Activated CD4-positive, alpha-beta T cell treated with anti-CD3 and anti-CD28 coated beads for 4 hours (primary cell): ENCODE measurements around the gene ALDH1L2.

ENCODE experiments used
- DNase-seq, 2 donors: peaks; one replicate each; pipeline ENCODE4 v3.0.0-alpha.2; 2020

Gene ALDH1L2

DNA sequence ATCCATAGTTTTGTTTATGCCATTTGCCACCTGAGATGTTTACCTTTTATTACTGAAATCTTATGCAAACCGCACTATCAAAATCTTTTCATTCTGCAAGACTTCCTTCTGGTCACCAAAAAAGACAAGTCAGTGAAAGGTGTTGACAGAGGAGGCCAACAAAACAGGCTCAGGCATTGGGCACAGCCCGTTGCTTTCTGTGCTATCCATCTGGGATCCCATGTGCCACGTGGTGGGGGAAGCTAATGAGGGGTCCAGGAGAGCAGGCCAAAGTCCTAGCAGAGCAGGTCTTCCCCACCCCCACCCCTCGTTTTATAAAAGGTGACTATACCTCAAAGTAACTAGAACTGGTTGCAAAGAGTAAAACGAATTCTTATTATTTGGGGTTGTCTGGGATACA, 1.2 kb downstream of the ALDH1L2 start:
- DNase-seq: no peak

DNA sequence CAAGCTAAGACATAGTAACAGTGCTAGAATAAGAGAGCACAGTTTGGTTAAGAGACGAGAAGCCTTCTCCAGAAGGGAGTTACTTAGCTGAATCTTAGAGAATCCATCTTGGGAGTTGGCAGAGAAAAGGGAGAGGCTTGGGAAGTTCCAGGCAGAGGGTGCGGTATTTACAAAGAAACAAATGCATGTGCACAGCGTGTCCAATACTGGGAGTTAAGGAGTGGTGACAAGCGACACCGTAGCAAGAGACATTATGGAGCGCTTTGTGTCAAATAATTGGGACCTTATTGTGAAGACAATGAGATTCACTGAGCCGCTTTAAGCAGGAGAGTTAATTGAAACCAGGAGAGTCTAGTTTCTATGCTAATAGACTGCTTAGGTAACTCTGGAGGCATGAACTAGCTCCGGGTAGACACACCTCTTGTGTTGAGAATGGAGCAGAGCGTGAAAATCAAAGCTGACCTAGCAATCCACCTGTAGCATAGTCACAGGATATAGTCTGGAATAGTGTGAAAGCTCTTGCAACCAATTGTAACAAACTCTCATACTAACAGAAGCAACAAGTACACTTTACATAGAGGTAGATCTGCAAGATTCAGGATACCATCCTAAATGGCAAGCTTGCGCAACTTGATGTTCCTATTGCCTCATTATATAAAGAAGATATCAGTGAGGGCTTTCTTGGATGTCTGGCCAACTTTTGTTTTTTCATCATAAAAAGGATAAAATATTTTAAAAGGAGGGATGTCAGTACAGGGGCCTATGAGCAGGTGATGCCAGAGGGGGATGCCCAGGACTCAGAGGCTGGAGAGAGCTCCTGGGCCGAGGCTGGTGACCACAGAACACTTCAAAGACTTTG, 5.3 kb downstream of the ALDH1L2 start:
- DNase-seq: no peak

DNA sequence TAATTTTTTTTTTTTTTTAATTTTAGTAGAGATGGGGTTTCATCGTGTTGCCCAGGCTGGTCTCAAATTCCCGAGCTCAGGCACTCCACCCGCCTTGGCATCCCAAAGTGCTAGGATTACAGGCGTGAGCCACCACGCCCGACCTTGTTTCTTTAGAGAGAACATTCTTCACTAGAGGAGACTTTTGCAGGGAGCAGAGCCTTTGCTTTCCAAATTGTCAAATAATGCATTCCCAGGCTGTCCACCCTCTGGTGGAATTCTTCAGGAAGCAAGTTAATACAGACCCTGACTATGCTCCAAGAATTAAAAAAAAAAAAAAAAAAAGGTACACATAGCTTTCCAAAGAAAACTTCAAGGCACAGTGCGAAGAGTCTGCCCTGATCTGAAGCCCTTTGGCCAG, 6.8 kb downstream of the ALDH1L2 start:
- no peak for DNase-seq

DNA sequence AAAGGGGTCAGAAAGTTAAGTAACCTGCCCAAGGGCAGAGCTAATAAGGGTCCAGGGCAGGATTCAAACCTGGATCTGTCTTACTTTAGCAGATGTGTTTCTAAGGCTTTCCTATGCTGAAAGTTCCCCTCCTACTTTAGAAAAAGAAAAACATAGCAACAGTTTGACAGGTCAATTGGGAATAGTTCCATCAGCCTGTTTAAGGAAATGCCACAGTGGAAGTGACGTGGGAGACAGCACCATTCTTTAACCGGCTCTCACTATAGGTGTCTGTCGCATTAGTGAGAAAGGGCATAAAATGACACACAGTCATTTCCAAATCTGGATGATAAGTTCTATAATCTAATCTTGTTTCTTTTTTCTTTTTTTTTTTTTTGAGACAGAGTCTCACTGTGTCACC, 7.3 kb downstream of the ALDH1L2 start:
- DNase-seq: no peak

DNA sequence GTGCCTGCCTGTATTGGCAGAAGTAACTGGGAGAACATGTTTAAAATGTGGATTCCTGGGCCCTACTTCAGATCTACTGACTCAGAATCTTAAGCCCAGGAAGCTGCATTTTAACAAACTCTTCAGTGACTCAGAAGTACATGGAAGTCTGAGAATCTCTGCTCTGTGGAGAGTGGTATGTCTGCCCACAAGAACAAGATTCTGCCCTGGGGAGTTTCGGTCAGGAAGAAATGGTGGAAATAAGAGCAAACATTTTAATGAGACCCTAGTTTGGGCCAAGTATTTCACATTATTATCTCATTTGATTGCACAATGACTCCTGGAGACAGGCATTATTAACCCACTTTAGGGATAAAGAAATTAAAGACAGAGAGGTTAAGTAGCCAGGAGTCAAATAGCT, 8.2 kb downstream of the ALDH1L2 start:
- DNase-seq: no peak

DNA sequence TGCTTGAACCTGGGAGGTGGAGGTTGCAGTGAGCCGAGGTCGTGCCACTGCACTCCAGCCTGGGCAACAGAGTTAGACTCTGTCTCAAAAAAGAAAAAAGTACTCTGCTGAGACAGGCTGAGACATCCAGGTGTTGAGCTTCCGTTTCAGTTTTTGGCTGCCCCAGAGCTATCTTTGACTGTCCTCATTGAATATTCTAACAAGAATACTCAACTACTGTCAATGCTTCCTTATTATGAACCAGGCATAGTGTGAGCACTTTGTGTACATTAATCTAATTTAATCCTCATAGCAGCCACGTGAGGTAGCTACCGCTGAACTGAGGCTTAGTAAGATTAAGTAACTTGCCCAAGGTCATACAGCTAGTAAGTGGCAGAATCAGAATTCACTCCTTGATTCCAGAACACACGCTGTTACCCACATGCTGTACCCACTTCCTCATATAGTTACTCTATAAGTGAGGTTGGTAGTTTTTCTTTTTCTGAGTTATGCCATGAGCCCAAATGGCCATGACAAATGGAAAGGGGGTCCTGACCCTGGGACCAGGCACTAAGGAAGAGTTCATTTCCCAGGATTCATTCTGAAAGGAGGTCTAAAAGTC, 11.3 kb downstream of the ALDH1L2 start:
- no peak for DNase-seq

DNA sequence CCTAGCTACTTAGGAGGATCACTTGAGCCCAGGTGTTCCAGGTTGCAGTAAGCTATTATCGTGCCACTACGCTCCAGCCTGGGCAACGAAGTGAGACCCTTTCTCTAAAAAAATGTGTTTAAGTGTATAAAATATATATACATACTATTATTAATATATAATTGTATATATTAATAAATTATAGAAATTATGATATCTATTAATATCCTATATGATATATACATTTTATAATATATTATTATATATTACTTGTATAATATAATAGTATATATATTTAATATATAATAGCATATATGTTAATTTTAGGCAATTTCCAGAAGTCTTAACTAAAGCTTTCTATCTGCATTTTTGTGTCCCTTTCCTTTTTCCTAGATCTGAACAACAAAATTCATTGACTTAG, 12.3 kb downstream of the ALDH1L2 start:
- no peak for DNase-seq

DNA sequence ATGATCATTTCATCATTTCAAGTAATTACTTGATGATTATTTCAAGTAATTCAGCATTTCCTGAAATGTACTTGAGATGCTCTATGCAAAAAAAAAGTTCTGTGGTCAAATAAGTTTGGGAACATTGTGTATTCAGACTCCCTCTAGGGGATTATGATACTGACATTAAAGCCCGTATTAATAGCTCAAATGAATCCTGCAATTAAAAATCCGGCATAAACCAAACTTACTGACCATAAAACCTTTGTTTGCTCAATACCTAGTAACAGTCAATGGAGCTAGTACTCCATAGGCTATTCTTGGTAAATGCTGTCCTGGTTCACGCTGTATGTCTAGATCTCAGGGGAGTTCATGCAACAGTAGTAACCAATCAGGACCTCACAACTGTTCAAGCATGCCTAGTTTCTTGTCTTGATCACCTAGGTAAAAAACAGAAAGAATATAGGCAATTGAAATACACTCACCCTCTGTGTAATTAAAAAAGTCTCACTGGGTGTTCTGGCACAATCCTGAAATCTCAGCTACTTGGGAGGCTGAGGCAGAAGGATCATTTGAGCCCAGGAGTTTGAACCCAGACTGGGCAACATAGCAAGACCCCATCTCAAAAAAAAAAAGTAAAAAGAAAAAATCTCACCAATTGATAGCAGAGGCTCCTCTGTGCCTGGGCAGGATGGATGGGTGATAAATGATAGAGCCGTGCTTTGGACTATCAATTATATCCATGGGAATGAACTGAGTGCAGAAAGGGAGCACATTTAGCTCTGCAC, 14.1 kb downstream of the ALDH1L2 start:
- DNase-seq: no peak

DNA sequence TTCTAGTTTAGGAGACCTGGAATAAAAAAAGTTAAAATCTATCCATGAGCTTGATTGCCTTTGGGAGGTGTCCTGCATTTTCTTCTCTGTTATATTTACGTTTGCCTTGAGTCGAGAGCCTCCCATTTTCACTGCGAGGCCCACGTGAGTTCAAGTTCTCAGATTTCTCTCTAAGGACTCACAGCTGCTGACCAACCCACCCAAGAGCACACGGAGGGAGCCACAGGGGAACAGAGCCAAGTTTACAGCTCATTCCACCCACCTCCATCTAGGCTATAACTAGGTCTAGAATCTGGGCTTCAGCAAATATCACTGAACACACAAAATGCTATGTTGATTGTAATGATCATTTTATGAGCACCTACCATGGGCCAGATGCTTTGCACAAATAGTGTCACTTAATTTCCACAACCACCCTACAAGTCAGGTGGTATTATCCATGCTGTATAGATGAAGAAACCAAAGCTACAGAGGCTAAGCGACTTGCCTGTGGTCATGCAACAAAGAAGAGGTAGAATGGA, 16.7 kb downstream of the ALDH1L2 start:
- DNase-seq: no peak

DNA sequence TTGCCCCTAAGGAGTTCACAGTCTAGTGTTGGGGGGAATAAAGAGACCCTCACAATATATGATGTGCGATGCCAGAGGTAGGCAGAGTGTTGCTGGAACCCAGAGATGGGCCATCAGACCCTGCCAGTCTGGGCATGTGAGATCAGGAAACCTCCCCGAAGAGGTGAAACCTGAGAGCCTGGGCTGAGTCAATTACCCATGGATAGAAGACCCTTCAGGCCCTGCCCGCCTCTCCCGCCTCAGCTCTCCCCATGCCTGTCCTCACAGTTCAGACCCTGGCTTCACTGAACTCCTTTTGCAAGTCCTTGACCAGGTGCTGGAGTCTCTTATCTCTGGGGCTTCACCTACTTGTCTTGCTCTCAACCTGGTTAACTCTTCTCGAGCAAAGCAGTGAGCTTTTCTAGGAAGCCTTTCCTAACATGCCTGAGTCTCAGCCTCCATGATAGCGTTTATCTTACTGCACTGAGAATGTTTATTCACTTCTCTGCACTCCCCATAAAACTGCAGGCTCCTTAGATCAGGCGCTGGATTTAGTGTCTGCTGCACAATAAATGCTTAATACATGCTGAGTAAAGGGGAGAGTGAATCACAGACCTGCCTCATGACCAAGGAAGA, 19.6 kb downstream of the ALDH1L2 start:
- DNase-seq: no peak

DNA sequence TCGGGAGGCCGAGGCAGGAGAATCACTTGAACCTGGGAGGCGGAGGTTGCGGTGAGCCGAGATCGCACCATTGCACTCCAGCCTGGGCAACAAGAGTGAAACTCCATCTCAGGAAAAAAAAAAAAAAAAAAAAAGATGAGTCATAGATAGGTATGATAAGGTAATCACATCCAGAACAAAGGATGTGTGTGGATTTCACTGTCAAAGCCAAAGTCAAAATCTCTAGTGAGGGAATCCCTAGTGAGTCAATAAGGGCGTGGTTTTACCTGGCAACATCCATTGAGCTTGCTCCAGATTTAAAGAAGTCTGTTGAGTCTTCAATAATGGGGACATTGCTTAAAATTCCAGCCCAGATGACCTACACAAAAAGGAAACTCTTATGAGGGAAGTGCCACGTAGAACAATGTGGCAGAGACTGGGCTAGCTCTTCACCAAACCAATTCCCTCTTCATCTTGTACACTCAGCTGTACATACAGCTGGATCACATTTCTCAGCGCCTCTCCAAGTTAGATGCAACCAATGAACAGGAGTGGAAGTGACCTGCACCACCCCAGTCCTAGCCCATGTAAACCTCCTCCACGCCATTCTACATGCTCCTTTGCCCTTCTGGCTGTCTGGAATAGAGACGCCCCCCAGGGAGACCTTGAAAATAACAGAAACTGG, 23.4 kb downstream of the ALDH1L2 start:
- no peak for DNase-seq

DNA sequence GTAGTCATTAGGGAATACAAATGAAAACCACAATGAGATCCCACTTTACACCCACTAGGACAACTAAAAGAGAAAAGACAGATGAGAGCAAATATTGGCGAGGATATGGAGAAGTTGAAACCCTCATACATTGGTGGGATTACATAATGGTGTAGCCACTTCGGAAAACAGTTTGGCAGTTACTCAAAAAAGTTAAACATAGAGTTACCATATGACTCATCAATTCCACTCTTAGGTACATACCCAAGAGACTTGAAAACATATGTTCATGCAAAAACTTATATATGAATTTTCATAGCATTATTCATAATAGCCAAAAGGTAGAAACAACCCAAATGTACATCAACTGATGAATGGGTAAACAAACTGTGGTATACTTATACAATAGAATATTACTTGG, 27.1 kb downstream of the ALDH1L2 start:
- no peak for DNase-seq

DNA sequence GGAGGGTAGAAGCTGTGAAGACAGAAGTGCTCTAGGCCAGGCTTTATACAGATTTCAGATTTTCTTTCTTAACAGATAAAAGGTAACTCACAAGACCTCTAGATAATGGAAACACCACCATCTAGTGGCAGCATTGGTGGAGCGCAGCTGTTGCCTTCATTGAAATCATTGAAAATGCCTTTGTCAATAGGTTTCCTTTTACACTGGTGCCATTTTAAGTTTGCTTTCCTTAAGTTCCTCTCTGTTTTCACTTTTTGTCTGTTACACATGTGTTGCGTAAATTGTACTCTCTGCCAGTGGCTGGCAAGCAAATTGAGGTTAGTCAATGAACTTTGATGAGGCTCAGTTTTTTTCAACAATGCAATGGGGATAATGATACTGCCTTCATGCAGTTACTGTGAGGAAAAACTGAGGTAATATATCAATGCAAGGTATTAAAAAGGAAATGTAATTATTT, 31.1 kb downstream of the ALDH1L2 start:
- DNase-seq: peak; percentile 64 to 78

DNA sequence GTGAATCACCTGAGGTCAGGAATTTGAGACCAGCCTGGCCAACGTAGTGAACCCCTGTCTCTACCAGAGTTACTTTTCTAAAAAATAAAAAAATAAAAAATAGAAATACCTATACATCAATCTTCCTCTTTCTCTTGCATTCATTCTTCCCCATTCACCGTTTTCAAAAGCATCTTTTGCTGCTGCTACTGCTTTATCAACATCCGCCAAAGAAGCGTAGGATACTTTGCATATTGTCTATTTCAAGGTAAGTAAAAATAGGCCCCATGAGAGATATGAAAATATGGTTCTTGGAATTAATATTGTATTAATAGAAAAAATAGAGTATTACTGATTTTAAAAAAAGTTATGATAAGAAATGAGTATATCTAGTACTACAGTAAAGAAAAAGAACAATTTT, 32.3 kb downstream of the ALDH1L2 start:
- DNase-seq: no peak

DNA sequence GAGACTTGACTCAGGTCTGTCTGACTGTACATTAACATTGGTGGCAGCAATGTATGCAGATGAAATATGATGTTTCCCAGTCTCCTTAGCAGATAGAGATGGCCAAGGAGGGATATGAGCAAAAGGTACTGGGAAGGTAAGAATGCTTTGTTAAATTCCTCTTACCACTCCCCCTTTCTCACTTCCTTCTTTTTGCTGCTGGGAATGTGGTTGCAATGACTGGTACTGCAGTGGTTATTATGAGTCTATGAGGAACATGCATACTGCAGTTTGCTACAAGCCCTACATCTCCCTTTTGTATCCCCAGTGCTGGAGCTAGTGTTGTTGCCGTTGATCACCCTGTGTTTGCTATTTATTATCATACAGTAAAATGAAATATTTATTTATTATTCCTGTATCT, 35.9 kb downstream of the ALDH1L2 start:
- no peak for DNase-seq

DNA sequence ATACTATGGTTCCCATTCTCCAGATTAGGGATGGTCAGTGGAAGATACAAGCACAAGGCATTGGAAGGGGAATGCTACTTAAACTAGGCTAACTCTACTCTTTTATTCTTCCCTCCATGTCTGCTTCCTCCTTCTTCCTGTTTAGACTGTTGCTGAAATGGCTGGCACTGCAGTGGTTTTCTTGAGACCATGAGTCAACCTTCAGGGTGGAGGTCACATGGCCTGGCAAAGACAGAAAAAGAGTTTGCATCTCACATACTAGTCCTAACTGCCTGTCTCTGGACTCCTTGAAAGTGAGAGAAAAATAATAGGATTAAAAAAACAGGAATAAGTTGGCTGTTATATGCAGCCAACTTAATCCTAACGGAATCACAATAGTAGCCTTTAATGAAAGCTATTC, 37.0 kb downstream of the ALDH1L2 start:
- no peak for DNase-seq

DNA sequence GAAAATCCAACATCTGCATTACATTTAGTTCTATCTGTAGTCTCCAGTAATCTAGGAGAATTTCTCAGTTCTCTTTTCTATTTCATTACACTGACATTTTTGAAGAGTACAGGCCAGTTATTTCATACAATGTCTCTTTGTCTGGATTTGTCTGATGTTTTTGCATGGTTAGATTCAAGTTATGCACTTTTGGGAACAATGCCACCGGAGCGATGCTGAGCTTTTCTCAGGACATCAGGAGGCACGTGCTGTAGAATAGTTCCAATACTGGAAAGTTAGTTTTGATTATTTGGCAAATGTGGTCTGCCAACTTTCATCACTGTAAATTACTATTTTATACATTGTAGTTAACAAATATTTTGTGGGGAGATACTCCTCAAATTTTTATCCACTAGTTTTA, 43.1 kb downstream of the ALDH1L2 start:
- DNase-seq: no peak

DNA sequence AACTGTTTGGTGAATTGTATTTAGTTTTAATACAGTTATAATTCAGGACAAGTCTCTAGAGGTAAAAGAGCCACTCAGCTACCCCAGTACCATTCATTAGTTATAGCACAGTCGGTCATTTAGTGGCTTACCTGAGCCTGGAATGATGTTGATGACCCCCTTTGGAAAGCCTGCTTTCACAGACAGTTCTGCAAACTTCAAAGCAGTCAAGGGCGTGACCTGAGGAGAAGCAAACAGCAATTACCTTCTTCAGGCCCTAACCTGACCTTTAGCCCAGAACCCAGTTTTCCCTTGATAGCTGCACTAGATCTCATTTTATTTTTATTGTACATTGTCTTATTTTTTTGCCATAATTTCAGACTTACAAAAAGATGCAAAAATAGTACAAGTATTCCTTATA, 43.8 kb downstream of the ALDH1L2 start:
- no peak for DNase-seq

DNA sequence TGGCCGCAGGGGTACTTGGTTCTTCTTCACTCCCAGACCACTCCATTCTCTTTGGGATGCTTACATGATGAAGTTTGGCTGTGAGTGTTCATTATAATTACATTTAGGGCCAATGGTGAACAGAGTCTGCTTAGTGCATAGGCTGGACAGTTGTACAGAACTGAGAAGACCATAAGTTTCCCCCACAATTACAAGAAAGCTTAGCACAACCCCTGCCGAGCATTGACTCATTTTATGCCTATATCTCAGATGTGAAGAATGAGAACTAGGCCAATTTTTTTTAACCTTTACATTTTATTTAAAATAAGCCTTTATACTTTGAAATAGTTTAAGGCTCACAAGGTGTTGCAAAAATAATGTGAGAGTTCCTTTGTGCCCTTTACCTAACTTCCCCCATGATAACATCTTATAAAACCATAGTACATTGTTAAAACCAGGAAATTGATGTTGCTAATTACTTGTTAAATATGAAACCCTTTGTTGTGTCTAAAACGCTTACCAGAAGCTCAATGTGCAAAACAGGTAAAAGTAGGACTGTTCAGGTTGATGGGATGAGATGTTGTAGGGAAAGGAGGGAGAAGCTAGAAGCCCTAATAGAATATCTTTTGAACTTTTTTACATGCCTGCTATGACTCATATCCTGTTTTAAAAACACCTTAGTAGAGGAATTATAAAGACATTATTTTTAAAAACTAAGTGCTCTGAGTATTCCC, 47.2 kb downstream of the ALDH1L2 start:
- DNase-seq: no peak

DNA sequence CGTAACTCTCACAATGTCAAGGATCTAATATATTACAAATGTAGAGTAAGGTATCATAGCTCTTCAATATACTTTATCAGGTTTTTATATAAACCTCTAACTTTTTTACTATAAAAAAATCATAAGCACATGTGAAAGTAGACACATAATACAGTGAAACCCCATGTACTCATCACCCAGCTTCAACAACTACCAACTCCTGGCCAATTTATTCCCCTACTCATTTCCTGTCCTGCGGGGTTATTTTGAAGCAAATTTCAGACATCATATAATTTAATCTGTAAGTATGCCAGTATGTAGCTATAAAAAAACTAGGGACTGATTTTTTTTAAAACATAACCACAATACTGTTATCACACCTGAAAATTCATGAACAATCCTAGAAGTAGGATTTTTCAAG, 50.4 kb downstream of the ALDH1L2 start:
- no peak for DNase-seq

DNA sequence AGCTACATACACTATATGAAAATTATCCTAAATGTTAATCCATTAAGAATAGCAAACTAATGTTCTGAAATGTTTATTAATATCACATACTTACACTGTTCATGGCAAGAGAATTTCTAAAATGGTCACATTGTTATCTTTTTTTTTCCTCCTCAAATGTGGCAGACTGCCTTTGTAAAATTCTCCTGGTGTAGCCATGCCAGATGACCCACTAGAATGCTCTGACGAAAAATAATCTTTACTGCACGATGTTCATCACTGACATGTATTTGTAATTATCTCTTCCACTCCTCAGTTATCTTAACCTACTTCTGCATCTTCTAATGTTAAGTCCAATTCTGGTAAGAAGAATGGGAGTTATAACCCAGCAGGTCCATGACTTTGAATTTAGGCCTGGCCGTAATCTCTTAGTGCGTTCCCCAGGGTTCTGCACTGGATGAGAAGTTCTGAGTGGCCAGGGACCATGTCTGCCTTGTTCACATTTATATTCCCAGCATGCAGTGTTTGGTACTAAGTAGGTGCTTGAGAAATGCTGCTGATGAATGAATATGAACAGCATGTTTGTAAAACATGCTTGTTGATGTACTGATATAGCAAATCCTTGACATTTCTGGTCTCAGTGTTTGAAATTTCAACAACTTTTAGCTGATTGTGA, 51.4 kb downstream of the ALDH1L2 start:
- no peak for DNase-seq
